GM23338 (cell line): ENCODE data around the gene PRDX6.

Experiments
- CREB1 ChIP-seq: fragments of 250-450 bp; sonication (Bioruptor Pico); IDR thresholded peaks from 2 replicates; pipeline ENCODE4 v1.5.0; 2020; ENCODE audit warnings: low read depth, mild to moderate bottlenecking, moderate library complexity
- CTCF ChIP-seq, 2 experiments: fragments of 200-600 bp in 1 of 2; sonication (generic) in 1 of 2; conservative IDR thresholded peaks; 2 replicates each; pipeline versions ENCODE4 v1.5.1 to v1.6.1; 2016 to 2017; ENCODE audit warnings: antibody characterized with exemption in 2 of 2, low read depth in 2 of 2, mild to moderate bottlenecking in 2 of 2, moderate library complexity in 1 of 2
- ETS1 ChIP-seq: IDR thresholded peaks from 2 replicates; pipeline ENCODE4 v1.6.1; 2016; ENCODE audit warnings: antibody characterized with exemption
- EZH2 ChIP-seq: fragments of 200-600 bp; sonication (generic); IDR thresholded peaks from one replicate; pipeline ENCODE4 v1.8.0; 2017; ENCODE audit warnings: antibody characterized with exemption, mild to moderate bottlenecking, low read depth; ENCODE audit not compliant: unreplicated experiment
- POLR2AphosphoS5 ChIP-seq: IDR thresholded peaks from 2 replicates; pipeline ENCODE4 v1.6.1; 2016; ENCODE audit warnings: antibody characterized with exemption, low read depth
- REST ChIP-seq: IDR thresholded peaks from one replicate; pipeline ENCODE4 v1.6.1; 2018; ENCODE audit warnings: antibody characterized with exemption; ENCODE audit not compliant: unreplicated experiment
- TF ChIP-seq, protein P1 (sequence below): fragments of 250-450 bp; sonication (Bioruptor Pico); IDR thresholded peaks from 2 replicates; pipeline ENCODE4 v1.5.0; 2020; ENCODE audit warnings: mild to moderate bottlenecking, moderate library complexity

GRCh38 chr1:173445164-173445563 lies 32.0 kb upstream of the PRDX6 start:
- no peak for TF ChIP-seq POLR2AphosphoS5
- no peak for TF ChIP-seq CTCF (conservative IDR thresholded peaks at IDR 0.05; ENCODE audit: low read depth in 2 of 2)
- TF ChIP-seq EZH2: no peak
- TF ChIP-seq, protein P1, sequence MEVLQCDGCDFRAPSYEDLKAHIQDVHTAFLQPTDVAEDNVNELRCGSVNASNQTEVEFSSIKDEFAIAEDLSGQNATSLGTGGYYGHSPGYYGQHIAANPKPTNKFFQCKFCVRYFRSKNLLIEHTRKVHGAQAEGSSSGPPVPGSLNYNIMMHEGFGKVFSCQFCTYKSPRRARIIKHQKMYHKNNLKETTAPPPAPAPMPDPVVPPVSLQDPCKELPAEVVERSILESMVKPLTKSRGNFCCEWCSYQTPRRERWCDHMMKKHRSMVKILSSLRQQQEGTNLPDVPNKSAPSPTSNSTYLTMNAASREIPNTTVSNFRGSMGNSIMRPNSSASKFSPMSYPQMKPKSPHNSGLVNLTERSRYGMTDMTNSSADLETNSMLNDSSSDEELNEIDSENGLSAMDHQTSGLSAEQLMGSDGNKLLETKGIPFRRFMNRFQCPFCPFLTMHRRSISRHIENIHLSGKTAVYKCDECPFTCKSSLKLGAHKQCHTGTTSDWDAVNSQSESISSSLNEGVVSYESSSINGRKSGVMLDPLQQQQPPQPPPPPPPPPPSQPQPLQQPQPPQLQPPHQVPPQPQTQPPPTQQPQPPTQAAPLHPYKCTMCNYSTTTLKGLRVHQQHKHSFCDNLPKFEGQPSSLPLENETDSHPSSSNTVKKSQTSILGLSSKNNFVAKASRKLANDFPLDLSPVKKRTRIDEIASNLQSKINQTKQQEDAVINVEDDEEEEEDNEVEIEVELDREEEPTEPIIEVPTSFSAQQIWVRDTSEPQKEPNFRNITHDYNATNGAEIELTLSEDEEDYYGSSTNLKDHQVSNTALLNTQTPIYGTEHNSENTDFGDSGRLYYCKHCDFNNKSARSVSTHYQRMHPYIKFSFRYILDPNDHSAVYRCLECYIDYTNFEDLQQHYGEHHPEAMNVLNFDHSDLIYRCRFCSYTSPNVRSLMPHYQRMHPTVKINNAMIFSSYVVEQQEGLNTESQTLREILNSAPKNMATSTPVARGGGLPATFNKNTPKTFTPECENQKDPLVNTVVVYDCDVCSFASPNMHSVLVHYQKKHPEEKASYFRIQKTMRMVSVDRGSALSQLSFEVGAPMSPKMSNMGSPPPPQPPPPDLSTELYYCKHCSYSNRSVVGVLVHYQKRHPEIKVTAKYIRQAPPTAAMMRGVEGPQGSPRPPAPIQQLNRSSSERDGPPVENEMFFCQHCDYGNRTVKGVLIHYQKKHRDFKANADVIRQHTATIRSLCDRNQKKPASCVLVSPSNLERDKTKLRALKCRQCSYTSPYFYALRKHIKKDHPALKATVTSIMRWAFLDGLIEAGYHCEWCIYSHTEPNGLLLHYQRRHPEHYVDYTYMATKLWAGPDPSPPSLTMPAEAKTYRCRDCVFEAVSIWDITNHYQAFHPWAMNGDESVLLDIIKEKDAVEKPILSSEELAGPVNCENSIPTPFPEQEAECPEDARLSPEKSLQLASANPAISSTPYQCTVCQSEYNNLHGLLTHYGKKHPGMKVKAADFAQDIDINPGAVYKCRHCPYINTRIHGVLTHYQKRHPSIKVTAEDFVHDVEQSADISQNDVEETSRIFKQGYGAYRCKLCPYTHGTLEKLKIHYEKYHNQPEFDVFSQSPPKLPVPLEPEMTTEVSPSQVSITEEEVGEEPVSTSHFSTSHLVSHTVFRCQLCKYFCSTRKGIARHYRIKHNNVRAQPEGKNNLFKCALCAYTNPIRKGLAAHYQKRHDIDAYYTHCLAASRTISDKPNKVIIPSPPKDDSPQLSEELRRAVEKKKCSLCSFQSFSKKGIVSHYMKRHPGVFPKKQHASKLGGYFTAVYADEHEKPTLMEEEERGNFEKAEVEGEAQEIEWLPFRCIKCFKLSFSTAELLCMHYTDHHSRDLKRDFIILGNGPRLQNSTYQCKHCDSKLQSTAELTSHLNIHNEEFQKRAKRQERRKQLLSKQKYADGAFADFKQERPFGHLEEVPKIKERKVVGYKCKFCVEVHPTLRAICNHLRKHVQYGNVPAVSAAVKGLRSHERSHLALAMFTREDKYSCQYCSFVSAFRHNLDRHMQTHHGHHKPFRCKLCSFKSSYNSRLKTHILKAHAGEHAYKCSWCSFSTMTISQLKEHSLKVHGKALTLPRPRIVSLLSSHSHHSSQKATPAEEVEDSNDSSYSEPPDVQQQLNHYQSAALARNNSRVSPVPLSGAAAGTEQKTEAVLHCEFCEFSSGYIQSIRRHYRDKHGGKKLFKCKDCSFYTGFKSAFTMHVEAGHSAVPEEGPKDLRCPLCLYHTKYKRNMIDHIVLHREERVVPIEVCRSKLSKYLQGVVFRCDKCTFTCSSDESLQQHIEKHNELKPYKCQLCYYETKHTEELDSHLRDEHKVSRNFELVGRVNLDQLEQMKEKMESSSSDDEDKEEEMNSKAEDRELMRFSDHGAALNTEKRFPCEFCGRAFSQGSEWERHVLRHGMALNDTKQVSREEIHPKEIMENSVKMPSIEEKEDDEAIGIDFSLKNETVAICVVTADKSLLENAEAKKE (CRISPR knock-in tag): no peak
- no peak for TF ChIP-seq REST
- TF ChIP-seq ETS1: no peak
- no peak for TF ChIP-seq CREB1 (CRISPR knock-in tag)
